OCI-LY7 (cell line): ENCODE data around the gene CTNNA2.

ENCODE experiments used
- EZH2phosphoT487 ChIP-seq: fragments of 200-600 bp; sonication (generic); IDR thresholded peaks from 2 replicates; pipeline ENCODE4 v1.6.1; 2018; ENCODE audit warnings: low read depth, borderline replicate concordance, mild to moderate bottlenecking, mixed run types, antibody characterized with exemption, low read length, moderate library complexity, mixed read lengths
- TF ChIP-seq, protein P1 (sequence below): fragments of 200-600 bp; sonication (generic); conservative IDR thresholded peaks from 2 replicates; pipeline ENCODE4 v1.5.1; 2014; ENCODE audit warnings: mild to moderate bottlenecking, antibody characterized with exemption, low read length, moderate library complexity, mixed read lengths

DNA sequence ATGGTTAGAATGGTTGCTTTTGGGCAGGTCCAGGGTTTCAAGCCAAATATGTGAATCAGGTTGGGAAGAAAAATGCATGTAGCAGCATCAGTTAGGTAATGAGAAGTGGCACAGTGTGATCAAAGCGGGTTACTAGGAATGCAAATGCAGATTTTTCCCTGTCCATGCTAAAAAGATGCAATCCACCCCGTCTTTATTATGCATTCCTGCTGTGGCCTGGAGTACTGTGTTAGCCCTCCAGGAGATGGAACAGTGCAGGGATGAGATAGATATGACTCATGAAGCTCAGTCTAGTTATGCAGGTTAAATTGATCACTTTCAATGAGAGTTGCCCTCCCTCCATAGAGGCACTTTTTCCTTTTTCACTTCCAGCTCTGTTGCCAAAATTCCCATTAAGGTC lies 283.8 kb downstream of the CTNNA2 start:
- TF ChIP-seq, protein P1, sequence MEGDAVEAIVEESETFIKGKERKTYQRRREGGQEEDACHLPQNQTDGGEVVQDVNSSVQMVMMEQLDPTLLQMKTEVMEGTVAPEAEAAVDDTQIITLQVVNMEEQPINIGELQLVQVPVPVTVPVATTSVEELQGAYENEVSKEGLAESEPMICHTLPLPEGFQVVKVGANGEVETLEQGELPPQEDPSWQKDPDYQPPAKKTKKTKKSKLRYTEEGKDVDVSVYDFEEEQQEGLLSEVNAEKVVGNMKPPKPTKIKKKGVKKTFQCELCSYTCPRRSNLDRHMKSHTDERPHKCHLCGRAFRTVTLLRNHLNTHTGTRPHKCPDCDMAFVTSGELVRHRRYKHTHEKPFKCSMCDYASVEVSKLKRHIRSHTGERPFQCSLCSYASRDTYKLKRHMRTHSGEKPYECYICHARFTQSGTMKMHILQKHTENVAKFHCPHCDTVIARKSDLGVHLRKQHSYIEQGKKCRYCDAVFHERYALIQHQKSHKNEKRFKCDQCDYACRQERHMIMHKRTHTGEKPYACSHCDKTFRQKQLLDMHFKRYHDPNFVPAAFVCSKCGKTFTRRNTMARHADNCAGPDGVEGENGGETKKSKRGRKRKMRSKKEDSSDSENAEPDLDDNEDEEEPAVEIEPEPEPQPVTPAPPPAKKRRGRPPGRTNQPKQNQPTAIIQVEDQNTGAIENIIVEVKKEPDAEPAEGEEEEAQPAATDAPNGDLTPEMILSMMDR: no peak
- no peak for TF ChIP-seq EZH2phosphoT487
